ENCODE data around the gene DOCK9.
"Not testable (repeated sequence)": the region's sequence is repeated elsewhere in the genome, so short reads cannot be mapped to it uniquely, and the experiment has no call there.

The DOCK9 gene

DNA sequence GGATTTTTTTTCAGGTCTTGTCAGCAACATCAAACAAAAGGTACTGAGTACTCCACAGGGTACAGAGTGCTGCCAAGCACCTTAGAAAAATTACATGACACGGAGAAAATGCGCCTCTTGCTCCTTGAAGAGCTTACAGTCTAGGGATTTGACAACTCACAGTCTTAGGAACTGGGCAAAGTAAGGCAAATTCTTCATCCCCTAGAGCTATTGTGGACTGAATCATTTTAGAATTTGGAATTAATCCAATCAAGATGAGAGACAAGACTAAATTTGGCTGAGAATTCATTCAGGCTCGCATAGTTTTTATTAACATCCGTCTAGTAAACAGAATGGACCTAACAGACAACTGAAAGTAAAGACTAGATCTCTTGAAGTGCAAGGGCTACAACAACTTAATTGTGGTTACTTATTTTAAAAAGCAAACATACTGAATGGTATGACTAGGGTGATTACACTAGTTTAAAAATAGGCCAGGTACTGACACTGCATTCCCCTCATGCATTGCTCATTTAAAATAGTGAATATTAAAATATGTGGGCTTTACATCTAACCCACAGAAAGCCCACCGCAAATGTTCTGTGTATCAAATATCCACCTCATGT is 165.6 kb downstream of the DOCK9 start:
- not testable (repeated sequence) for DNase-seq

DNA sequence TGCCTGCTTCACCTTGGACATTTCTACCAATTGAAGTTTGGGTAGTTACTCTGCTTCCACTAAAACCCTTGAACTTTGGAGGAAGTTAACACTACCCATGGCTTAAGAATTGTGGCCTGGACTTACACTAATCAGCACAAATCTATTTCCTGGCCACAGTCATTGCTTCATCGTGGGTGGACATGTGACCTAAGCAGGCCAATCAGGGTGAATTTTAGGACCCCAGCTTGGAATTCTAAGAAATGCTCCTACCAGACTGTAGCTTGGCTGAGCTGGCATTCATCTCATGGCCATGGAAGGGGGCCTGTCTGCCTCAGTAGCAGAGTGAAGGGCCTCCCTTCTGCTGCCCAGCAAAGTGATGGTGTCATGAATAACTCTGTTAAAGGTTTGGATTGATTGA is 167.1 kb downstream of the DOCK9 start:
- DNase-seq = no peak

DNA sequence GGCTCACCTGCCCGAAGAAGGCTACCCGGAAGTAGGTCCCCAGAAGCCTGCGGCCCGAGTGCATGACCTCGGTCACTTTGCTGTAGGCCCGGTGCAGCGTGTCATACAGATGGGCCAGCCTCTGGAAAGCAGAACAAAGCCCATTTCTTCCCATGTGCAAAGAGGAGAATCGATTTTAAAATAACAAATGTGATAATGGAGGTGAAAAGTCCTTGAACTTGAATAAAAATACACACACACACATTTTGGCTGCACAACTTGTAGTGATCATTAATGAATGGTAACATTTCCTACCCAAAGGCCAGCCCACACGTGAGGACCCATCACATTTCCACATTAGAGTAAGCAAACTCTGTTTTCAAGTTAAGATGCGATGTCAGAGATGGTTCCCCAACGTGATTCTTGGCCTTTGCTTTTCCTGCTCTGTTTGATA is 168.5 kb downstream of the DOCK9 start:
- no peak for DNase-seq

DNA sequence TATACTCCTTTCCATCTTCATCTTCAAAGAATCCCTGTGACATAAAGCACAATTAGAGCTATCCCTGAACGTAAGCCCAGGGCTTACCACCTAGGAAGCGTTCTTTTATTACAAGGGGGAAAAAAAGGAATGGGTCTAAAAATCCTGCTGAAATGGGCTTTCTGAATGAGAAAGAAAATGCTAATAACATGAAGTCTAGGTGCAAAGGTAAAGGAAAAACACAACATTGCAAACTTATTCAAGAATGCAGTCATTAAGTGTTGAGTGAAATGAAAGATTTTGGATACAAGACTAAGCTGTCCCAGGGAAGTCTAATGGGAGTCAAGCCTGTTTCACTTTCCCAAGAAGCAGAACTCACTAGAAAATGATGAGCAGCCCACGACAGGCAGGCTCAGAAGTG is 170.1 kb downstream of the DOCK9 start:
- DNase-seq = no peak

DNA sequence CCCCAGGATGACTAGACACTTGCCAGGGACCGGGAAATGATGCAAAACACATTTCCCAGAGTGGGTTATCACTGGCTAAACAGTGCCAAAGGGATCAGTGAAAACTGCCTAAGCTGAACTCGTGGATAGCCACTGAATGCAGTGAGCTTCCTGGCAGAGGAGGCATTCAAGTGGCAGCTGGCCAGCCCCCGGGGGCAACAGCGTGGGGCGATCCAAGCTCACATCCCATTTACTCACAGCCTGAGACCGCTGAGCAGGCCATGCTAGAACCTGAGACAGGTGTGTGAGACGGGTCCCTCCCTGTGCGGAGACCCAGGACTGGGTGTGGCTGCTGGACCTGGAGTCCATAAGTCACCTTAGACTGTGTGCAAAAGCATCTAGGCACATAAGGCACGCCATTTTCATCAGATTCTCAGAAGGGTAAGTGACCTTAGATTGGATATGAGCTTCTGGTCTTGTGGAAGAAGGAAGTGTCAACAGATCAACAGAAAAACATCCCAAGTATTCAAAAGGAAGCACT is 173.5 kb downstream of the DOCK9 start:
- no peak for DNase-seq

DNA sequence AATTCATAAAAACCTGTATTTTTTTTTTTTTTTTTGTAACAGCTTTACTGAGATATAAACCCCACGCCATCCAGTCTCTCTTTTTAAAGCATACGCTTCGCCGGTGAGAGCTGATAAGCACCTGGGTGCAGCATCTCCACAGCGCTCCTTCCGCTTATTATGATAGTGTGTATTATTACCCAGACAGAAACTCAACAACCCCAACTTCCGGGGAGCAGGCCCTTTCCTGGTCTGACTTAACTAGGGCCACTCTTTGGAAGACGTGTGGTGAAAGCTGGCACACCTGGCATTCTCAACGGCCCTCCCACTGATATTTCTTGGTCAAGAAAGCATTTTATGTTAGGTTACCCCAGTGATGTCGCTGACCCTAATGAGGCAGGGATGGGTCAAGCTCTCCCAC is 173.9 kb downstream of the DOCK9 start:
- no peak for DNase-seq

DNA sequence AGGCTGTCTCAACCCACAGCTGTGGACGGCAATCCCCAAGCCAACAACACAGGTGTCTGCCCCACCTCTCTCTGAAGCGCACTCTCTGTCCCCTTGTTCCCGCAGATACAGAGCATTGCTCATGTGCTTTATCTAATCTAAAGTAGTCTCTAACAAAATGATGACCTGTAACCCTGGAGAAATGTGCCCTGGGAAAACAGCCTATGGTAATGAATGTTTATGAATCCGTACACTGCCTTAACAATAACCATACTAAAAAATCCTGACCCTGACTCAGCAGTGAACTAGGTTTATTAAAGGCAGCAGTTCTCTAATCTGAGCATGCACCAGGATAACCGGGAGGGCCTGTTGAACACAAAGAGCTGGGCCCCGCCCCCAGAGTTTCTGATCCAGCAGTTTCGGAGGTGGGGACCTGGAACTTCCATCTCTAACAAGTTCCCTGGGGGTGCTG is 174.7 kb downstream of the DOCK9 start:
- DNase-seq = no peak

DNA sequence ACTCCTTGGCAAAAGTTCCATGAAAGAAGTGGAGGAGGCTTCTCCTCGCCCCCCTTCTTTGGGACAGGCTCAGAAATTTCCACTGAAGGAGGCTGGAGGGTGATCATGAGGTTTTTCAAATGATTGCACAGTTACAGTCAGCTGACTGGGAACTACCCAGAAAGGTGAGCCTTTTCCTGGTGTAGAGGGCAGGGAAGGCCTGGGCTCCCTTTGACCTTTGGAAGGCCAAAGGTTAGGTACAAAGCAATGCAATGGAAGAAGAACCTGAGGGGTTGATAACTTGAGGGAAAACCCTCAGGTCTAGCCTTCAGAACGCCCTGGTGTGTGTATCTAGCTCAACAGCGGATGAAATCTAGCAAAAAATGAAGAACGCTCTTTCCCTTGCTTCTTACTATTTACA is 175.3 kb downstream of the DOCK9 start:
- no peak for DNase-seq

DNA sequence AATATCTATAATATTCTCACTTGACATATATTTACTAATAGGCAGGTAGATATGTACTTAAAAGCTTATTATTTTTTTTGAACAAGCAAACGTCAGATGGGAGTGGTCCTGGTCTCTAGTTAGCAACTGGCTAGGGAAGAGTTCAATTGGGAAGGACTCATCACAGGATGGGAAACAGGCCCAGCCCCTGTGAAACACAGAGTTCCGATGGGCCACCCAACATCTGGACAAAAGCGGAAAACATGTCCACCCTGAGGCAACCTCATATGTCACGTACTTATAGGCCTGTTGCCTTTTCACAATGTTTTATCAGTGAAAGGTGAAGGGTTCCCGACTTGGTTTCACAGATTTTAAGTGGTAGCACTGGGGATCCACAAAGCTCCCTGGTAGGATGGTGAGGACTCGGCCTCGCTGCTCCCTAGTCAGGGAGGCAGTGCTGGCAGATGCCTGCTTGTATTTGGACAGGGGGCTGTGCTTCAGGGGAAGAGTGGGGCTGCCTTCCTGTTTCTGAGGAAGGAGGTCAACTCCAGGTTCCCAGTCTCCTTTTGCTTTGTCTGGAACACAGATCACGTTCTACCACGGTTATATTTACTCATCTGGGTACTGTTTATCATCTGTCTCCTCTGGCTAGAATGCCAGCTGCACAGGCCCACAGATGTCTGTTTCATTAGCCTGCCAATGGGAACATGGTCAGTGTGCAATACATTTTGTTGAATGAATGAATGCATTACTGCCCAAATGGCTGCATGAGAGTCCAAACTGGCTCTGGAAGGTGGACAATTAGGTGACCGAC is 176.0 kb downstream of the DOCK9 start:
- DNase-seq = no peak

DNA sequence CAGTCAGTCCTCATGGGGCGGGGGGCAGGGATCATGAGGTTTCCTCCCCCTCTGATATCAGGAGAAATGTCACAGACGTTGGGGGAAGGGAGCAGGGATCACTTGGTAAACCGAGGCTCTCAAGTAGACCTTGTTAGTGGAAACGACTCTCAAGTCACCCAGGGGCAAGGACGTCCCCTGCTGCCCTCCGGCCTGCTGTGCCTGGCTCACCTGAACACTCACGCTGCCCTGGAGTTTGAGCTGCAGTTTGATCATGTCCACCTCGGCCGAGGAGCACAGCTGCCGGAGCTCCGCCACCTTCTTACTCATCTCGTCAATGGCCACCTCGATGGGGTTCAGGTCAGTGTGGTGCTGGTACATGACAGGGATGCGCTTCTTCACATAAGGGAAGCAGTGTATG is 177.8 kb downstream of the DOCK9 start:
- no peak for DNase-seq

DNA sequence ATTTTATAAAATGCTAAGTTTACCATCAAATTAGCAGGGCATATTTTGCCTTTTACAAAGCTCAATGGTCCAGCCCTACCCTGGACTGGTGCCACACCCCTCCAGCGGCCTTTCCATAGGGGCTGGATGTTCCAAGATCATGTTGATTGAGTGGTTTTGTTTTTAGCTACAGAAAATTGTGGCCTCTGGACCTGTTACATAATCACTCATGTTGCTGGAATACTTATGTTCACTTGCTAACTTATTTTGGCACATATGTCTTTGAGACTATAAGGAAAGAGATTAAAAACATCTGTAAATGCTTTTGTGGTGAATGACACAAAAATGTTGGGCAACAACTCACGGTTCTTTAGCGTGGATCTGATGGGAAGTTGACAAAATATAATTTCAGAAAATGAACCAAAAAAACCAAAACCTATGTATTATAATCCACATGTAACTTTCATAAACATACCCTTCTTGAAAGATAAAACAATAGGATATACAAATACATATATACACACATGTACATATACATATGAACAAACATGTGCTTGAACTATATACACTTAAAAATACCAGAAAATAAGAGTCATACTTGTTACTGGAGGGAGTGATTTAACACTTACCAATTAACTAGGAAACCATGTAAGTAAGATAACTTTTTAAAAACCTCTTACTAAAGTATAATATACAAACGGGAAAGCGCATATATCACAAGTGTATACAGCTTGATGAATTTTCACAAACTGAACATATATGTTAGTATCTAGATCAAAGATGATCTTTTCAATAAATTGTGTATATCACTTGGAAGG is 178.8 kb downstream of the DOCK9 start:
- DNase-seq = no peak

DNA sequence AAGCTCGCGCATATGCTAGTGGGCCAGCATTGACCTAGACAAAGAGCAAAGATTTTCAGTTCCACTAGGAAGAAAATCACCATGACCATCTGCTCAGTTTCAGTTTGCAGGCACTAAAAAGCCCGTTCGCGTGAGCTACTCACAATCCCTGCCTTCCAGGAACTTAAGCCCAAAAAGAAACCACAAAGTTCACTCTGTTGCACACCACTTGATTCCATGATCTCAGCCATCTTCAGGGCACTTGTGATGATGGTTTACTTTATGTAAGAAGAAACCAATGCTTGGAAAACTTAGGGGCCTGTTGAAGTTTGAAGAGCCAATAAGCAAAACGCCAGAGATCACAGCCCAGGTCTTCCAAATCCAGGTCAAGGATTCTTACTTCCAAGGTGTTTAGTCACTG is 180.4 kb downstream of the DOCK9 start:
- no peak for DNase-seq

DNA sequence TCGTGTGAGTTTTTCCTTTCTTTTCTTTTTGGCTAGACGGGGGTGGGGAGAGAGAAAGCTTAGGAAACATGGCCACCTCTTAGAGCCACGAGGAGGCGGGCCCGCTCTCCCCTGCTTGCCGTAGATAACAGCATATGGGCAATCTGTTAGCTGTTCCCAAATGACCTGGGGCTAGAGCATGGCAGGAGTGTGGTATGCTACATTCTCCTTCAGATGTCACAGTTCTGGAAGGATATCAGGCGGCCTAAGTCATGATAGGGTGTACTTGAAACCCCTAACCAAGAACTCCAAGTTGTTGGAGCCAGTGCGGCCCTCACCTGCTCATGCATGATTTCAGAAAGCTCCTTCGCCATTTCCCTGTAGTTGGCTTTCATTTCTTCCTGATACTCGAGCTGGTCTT is 181.1 kb downstream of the DOCK9 start:
- DNase-seq = no peak

DNA sequence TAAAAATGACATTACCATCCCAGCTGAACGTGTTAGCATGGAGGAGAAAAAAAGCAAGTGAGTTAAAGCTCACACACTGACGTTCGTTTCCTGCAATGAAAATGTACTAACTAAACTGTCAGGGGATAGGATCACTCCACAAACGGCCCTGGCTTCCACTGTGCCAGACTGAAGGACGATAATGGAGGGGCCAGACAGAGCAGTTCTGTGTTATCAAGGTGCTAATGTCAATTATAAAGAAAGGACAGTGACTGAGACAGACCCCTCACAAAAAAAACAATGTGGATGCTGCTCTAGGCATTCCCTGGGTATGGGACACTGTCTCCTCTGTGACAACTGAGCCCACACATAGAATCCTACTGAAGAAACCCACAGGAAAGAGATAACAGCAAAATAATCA is 181.7 kb downstream of the DOCK9 start:
- no peak for DNase-seq

DNA sequence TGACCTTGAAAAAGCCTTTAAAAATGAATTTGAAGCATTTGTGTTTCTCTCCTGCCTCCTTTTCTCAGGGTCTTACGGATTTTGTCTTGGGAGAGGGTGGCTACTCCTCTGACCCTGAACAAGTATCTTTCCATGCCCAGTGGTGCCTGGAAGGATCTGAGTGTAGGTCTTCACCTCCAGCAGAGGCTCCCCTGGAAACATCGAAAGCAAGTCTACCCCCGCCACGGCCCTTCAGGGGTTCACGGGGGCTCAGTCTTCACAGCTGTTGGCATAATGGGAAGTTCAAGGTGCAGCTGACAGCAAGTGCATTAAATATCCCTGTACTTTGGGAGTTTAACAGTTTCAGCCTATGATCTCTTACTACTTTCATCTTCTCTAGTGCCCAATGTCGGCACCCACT is 182.6 kb downstream of the DOCK9 start:
- no peak for DNase-seq

DNA sequence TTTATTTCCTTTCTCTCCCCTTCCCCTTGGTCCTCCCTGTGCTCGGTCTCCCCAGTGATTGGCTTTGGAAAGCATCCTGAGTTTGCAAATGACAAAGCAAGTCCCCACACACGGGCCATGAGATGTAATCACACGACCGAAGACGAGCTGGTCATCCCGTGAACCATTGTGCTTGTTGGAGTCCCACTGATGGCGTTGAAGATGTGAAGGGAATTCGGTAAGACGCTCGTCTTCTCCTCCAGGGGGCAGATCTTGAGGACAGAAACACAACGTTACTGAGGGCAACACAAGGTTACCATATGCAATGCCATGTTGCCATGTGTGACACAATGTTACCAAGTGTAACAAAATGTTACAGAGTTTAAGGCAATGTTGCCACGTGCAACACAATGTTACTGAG is 183.4 kb downstream of the DOCK9 start:
- DNase-seq = no peak

DNA sequence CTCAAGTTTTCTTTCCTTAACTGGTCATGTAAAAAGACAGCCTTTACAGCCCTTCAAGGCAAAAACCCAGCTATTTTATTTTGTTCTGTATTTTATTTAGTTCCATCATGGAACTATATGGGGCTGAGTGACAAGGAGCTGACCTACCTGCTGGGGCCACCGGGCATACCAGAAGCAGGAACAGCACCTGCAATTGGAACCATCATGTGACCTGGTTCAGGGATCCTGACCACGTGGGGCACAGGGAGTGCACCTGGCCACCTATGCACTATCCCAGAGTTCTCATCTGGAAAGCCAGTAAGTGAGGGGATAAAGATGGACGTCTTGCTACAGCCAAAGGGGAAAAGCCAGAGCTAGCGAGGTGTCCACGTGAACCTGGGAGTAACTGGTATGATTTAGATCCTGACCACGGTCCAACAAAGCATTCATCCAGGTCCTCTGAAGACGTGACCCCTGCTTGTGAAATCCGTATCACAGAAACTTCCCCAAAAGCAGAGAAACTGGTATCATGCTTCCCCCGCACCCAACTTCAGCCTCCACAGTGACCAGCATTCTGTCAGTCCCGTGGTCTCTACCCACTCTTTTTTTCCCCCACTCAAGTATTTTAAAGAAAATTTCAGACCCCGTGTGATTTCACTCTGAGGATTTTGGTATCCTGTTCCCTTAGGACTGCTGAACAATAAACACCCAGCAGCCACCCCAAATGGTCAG is 184.9 kb downstream of the DOCK9 start:
- DNase-seq = no peak

DNA sequence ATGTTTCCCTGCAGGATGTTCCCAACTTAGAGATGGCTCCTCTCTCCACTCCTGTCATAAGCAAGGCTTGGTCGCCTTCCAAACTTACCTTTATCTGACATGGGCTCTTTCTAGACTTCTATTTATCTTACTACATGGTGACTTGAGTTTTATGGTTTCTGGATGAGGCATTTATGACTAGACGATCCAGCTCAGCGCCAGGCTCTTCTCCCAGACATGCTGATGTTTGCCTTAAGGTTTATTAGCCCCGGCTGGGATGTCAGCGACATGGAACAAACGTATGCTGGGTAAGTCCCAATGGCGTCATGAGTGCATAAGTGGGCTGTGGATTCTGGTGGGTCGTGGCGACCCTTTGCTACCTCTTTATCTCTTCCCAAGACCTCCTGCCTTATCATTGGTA is 185.5 kb downstream of the DOCK9 start:
- DNase-seq = no peak

DNA sequence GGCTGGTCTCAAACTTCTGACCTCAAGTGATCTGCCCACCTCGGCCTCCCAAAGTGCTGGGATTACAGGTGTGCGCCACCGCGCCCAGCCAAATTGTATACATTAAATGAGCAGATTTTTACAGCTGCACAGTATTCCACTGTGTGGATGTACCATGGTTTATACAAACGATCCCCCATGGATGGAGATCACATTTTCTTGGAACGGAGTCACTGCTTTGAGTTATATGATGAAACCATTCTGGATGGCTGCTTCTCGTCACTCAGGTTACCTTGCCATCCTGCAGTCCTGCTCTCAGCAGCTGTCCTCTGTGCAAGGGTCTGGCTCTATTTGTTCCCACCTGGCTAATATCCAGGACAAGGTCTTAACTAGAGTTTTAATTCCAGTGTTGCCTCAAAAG is 186.3 kb downstream of the DOCK9 start:
- no peak for DNase-seq

DNA sequence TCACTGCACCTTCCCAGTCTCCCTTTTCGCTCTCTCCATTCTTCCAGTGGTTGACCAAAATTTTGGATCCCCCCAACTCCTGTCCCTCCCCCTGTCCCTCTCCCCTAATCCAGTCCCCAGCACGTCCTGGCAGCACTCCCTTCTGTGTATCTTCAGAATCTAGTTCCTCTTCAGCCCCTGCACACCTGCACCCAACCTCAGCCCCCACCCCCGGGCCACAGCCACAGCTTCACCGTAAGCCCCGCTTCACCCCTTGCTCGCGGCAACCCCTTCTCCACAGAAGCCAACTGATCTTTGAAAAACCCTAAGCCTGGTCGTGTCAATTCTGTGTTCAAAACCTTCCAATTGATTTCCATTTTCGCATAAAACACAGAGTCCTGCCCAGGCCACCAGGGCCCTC is 189.9 kb downstream of the DOCK9 start:
- DNase-seq = no peak

DNA sequence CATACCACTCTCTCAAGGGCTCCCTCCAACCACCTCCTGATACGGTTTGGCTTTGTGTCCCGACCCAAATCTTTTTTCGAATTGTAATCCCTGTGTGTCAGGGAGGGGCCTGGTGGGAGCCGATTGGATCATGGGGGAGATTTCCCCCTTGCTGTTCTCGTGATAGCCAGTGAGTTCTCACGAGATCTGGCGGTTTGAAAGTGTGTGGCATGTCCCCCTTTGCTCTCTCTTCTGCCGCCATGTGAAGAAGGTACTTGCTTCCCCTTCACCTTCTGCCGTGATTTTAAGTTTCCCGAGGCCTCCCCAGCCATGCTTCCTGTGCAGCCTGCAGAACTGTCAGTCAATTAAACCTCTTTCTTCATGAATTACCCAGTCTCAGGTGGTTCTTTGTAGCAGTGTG is 190.7 kb downstream of the DOCK9 start:
- DNase-seq = no peak

DNA sequence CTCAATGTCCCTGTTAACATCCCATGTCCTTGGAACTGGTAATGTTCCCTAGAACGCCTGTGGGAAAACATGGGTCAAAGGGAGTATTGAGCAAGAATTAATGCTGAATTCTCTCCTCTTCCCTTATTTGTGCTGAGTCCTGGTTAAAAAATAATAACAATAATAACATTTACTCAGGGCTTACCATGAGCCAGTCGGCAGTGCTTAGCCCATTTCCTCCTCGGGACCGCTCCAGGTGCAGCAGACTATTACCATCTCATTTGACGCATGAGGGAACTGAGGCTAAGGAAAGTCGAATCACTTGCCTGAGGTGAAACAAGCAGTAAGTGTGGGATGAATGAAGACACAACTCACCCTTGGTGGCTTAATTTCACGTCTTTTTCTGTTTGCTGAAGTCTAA is 191.8 kb downstream of the DOCK9 start:
- no peak for DNase-seq

DNA sequence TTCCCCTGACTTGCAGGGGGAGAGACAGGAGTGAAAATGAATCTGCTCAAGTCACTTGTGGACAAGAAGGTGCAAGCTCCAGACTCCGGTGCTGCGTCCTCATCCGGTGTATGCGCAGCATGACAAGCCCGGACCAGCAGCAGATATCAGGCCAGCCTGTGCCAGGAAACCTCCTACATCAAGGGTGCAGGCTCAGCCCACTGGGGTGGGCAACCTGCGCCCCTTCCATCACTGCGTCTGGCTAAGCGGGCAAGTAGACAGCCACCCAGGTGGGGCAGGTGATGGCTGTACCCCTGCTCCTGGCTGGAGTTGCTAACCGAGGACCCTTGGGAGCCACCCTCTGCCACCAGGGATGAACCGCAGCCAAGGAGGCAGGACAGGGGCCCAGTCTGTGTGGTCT is 192.5 kb downstream of the DOCK9 start:
- DNase-seq = no peak
